ENCODE results near the gene SUMO4. TPM values are rescaled to one million over a fixed set of nuclear protein-coding genes. Genes with fewer than 3 reads are reported as not detected.

SUMO4 gene
- total and polyA plus RNA-seq, 2 donors (not counting 1 experiment from before 2014, with no cell fraction given), result 0.18 to 11.5 TPM

- TF ChIP-seq CTCF (IDR thresholded peaks at IDR 0.05) (no peak), EZH2 (IDR thresholded peaks at IDR 0.05; ENCODE audit: borderline replicate concordance, insufficient read depth, low read depth, low read length, poor library complexity, severe bottlenecking) (no peak)
- Mint-ChIP-seq H3K4me3 (no peak overlapping the region), H3K27ac (peak overlapping the region; percentile 28), H3K27me3 (no peaks in the 10 kb centered on the region), H3K9me3 (ENCODE audit: insufficient read depth) (no peaks in the 10 kb centered on the region), H3K4me1 (peaks cover 35% of the 10 kb centered on the region)
- peaks cover 5 to 10% of the 10 kb centered on the region in 2 experiments for H3K36me3 ChIP-seq (replicated peaks in 1 of 2; ENCODE audit: control extremely low read depth in 1 of 2, control insufficient read depth in 1 of 2, extremely low read depth in 1 of 2, insufficient read depth in 2 of 2, low read length in 1 of 2)
- peak overlapping the region in 1 of 2 donors; percentile 58 for H3K27ac ChIP-seq (ENCODE audit: low read length in 2 of 2)
- peaks cover 51% of the 10 kb centered on the region for H3K79me2 ChIP-seq (ENCODE audit: control insufficient read depth, insufficient read depth, low read length)
- intact Hi-C loops (cut with micrococcal nuclease), result loop anchor here (5.0 kb wide), 2 partner anchors 34 to 54 kb away; partner anchors contain the start of gene TAB2
- peak overlapping the region; percentile 8 for H3K9ac ChIP-seq (ENCODE audit: low read length)
- peaks cover 21% of the 10 kb centered on the region for H4K20me1 ChIP-seq (ENCODE audit: control insufficient read depth, insufficient read depth, low read length, poor library complexity, severe bottlenecking)
- no peak overlapping the region for H3K4me2 ChIP-seq (replicated peaks; ENCODE audit: low read depth, low read length, poor library complexity, severe bottlenecking)
- H2AFZ ChIP-seq (ENCODE audit: insufficient read depth, low read depth, low read length, poor library complexity, severe bottlenecking), result no peak overlapping the region
- CTCF ChIA-PET, result interaction anchor here (0.7 to 1.2 kb wide), 3 partner anchors 61 to 745 kb away, joined by 4 to 7 read pairs (median 5); no protein-coding TSS in a partner anchor
- no peaks in the 10 kb centered on the region for H3K9me3 ChIP-seq (ENCODE audit: control extremely low read depth in 1 of 3, control insufficient read depth in 2 of 3, insufficient read depth in 1 of 3, low read length in 2 of 3)
- ATAC-seq (ENCODE audit: low read depth) (no peak), DNase-seq (no peak)
- no peaks in the 10 kb centered on the region for H3K27me3 ChIP-seq (replicated peaks in 1 of 4; ENCODE audit: control extremely low read depth in 1 of 4, control insufficient read depth in 3 of 4, insufficient read depth in 4 of 4, low read length in 3 of 4)
- H3K4me3 ChIP-seq (ENCODE audit: control extremely low read depth in 1 of 5, extremely low read depth in 1 of 5, insufficient read depth in 1 of 5, low read depth in 2 of 5, low read length in 4 of 5), result no peak overlapping the region
- H3K4me1 ChIP-seq (ENCODE audit: control insufficient read depth in 2 of 2, insufficient read depth in 2 of 2, low read length in 2 of 2), result peaks cover 31 to 39% of the 10 kb centered on the region in 2 donors
- POLR2A ChIA-PET, result no interaction called here
These were observed 28.9 kb upstream of the SUMO4 start for GRCh38 chr6:149371154-149371553.

DNA sequence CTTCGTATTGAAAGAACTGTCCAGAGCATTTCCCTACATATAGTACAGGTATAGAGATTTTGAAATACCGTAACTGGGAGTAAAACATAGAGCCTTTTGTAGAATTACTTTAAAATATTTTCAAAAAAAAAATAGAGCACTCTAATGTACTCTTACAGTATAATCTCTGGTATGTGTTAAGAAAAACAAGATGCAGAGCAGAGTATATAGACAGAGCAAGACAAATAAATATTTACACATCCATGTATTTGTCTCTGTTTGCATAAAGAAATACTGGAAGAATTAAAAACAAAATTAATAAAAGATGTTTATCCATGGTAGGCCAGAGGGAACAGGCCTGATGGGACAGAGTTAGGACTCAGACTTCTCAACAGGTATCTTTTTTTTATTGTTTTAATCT lies 28.0 kb upstream of the SUMO4 start:
- Mint-ChIP-seq H3K27ac (no peak overlapping the region), H3K9me3 (ENCODE audit: insufficient read depth) (no peaks in the 10 kb centered on the region), H3K4me3 (no peak overlapping the region), H3K4me1 (peaks cover 38% of the 10 kb centered on the region), H3K27me3 (no peaks in the 10 kb centered on the region)
- ATAC-seq (ENCODE audit: low read depth), result no peak
- Histone ChIP-seq H3K4me2 (replicated peaks; ENCODE audit: low read depth, low read length, poor library complexity, severe bottlenecking) (no peak overlapping the region), H3K9ac (ENCODE audit: low read length) (no peak overlapping the region), H3K27me3 (replicated peaks in 1 of 4; ENCODE audit: control extremely low read depth in 1 of 4, control insufficient read depth in 3 of 4, insufficient read depth in 4 of 4, low read length in 3 of 4) (no peaks in the 10 kb centered on the region), H2AFZ (ENCODE audit: insufficient read depth, low read depth, low read length, poor library complexity, severe bottlenecking) (no peak overlapping the region), H3K4me1 (ENCODE audit: control insufficient read depth in 2 of 2, insufficient read depth in 2 of 2, low read length in 2 of 2) (peaks cover 24 to 30% of the 10 kb centered on the region in 2 donors), H3K4me3 (ENCODE audit: control extremely low read depth in 1 of 5, extremely low read depth in 1 of 5, insufficient read depth in 1 of 5, low read depth in 2 of 5, low read length in 4 of 5) (no peak overlapping the region), H3K27ac (ENCODE audit: low read length in 2 of 2) (peak overlapping the region in 1 of 2 donors; percentile 58), H3K79me2 (ENCODE audit: control insufficient read depth, insufficient read depth, low read length) (peaks cover 45% of the 10 kb centered on the region), H3K9me3 (ENCODE audit: control extremely low read depth in 1 of 3, control insufficient read depth in 2 of 3, insufficient read depth in 1 of 3, low read length in 2 of 3) (no peaks in the 10 kb centered on the region), H4K20me1 (ENCODE audit: control insufficient read depth, insufficient read depth, low read length, poor library complexity, severe bottlenecking) (peaks cover 11% of the 10 kb centered on the region), H3K36me3 (replicated peaks in 1 of 2; ENCODE audit: control extremely low read depth in 1 of 2, control insufficient read depth in 1 of 2, extremely low read depth in 1 of 2, insufficient read depth in 2 of 2, low read length in 1 of 2) (peaks cover 5 to 10% of the 10 kb centered on the region in 2 experiments)
- no peak for TF ChIP-seq EZH2 (IDR thresholded peaks at IDR 0.05; ENCODE audit: borderline replicate concordance, insufficient read depth, low read depth, low read length, poor library complexity, severe bottlenecking)
- TF ChIP-seq CTCF (IDR thresholded peaks at IDR 0.05), result no peak
- ChIA-PET CTCF (interaction anchor here (0.6 to 1.7 kb wide), 4 partner anchors 10 to 182 kb away, joined by 3 to 7 read pairs (median 5); no protein-coding TSS in a partner anchor), POLR2A (no interaction called here)
- intact Hi-C loops (cut with micrococcal nuclease), result loop anchor here (5.0 kb wide), 2 partner anchors 35 to 55 kb away; partner anchors contain the start of gene TAB2
- no CpG with 5 or more reads among the region's 2 CpGs for WGBS (ENCODE audit: insufficient coverage)
- no peak for DNase-seq
